Measurements from ENCODE around the gene RALB. TPM values are rescaled to one million over a fixed set of nuclear protein-coding genes. Genes with fewer than 3 reads are reported as not detected.

The RALB gene
- total and polyA plus RNA-seq, 2 of the 8 experiments (the other 6 are each of a cell fraction or from before 2014, with no cell fraction given) = 12.0 to 16.6 TPM

DNA sequence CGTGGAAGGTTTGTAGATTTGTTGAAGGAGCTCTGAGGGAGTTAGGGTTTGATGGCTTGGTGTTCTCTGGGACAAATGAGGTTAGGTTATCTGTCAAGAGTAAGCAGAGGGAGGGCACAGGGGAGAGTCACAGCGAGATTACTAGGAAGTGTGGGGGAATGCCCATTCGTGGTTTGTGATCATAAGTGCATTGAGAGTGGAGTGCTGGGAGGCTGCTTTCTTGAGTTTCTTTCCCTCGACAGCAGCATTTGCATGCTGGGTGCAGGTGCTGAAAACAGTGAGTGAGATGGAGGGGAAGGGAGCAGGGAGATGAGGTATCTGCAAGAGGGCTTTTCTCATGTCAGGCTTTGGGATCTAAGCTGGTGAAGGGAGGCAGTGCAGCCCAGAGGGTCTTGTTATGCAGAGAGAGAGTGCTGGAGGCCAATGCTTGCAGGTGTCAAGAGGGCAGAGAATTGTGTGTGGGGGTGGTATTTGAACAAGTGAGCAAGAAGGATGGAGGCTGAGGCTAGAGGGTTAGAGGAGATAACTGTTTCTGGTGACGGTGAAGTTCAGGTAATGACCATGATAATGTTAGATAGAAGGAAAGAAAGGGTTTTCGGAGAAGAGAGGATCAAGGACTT is 8.8 kb downstream of the RALB start:
- Histone ChIP-seq H3K79me2 (ENCODE audit: control insufficient read depth in 1 of 2, insufficient read depth in 2 of 2, low read length in 2 of 2) (no peaks in the 10 kb centered on the region), H4K8ac (ENCODE audit: extremely low read depth, insufficient read depth, low read length) (no peak overlapping the region)
- no peak for TF ChIP-seq CEBPB (IDR thresholded peaks at IDR 0.05; ENCODE audit: low read depth, low read length)
- no peak for TF ChIP-seq NANOG (IDR thresholded peaks at IDR 0.05; ENCODE audit: insufficient read depth, low read depth, low read length, poor library complexity, severe bottlenecking)
- TF ChIP-seq, protein P1, sequence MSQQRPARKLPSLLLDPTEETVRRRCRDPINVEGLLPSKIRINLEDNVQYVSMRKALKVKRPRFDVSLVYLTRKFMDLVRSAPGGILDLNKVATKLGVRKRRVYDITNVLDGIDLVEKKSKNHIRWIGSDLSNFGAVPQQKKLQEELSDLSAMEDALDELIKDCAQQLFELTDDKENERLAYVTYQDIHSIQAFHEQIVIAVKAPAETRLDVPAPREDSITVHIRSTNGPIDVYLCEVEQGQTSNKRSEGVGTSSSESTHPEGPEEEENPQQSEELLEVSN (IDR thresholded peaks at IDR 0.05) = no peak
- TF ChIP-seq KDM4A (IDR thresholded peaks at IDR 0.05; ENCODE audit: low read depth, low read length, severe bottlenecking) = no peak
- TF ChIP-seq KDM5A (IDR thresholded peaks at IDR 0.05; ENCODE audit: low read length) = no peak
- no peak for TF ChIP-seq SIX5 (IDR thresholded peaks at IDR 0.05; ENCODE audit: low read depth, low read length)
- no peak for TF ChIP-seq TAF7 (optimal IDR thresholded peaks at IDR 0.05; ENCODE audit: borderline replicate concordance, low read depth, low read length)
- no peak for TF ChIP-seq ATF2 (IDR thresholded peaks at IDR 0.05; ENCODE audit: low read length)
- TF ChIP-seq RXRA (IDR thresholded peaks at IDR 0.05; ENCODE audit: insufficient read depth, low read depth, low read length) = no peak
- no peak for TF ChIP-seq RFX5 (IDR thresholded peaks at IDR 0.05; ENCODE audit: borderline replicate concordance, low read depth, low read length)
- TF ChIP-seq EZH2 (IDR thresholded peaks at IDR 0.05; ENCODE audit: low read depth, low read length, severe bottlenecking) = no peak

More for the DNA sequence above, 8.8 kb downstream of the RALB start:
- no peaks in the 10 kb centered on the region for H3K23me2 ChIP-seq (ENCODE audit: low read depth, low read length)
- no peak overlapping the region for H3K4me3 ChIP-seq (ENCODE audit: extremely low read depth in 1 of 4, insufficient read depth in 2 of 4, low read depth in 3 of 4, low read length in 4 of 4)
- no peak overlapping the region for H2BK15ac ChIP-seq (ENCODE audit: low read length)
- H3K36me3 ChIP-seq (ENCODE audit: control insufficient read depth in 2 of 4, insufficient read depth in 4 of 4, low read length in 3 of 4) = no peaks in the 10 kb centered on the region
- H3K4ac ChIP-seq (replicated peaks; ENCODE audit: insufficient read length, low read depth, low read length) = no peak overlapping the region
- H2BK5ac ChIP-seq (ENCODE audit: low read depth, low read length) = no peak overlapping the region
- no peak overlapping the region for H3K18ac ChIP-seq (ENCODE audit: extremely low read depth, low read length)
- H3K14ac ChIP-seq (ENCODE audit: insufficient read length) = no peak overlapping the region
- ChIA-PET POLR2A (ENCODE audit: partially characterized antibody) (no interaction called here), CTCF (ENCODE audit: partially characterized antibody) (interaction anchor here (0.6 to 2.7 kb wide), 4 partner anchors 11 to 1002 kb away, joined by 3 to 8 read pairs (median 4); no protein-coding TSS in a partner anchor)
- no peaks in the 10 kb centered on the region for H3K79me1 ChIP-seq (ENCODE audit: low read depth, low read length)
- H2AK5ac ChIP-seq (ENCODE audit: low read depth, low read length) = no peak overlapping the region
- H4K91ac ChIP-seq (replicated peaks; ENCODE audit: insufficient read length, low read length) = no peak overlapping the region
- no peaks in the 10 kb centered on the region for H3K27me3 ChIP-seq (replicated peaks in 1 of 4; ENCODE audit: control insufficient read depth in 3 of 4, extremely low read depth in 1 of 4, insufficient read depth in 3 of 4, low read length in 3 of 4)
- no peak overlapping the region for H2BK20ac ChIP-seq (ENCODE audit: low read length)
- no peak overlapping the region for H3K9ac ChIP-seq (replicated peaks in 1 of 4; ENCODE audit: extremely low read depth in 1 of 4, low read depth in 3 of 4, low read length in 3 of 4)
- peaks cover 7 to 11% of the 10 kb centered on the region in 2 experiments; a peak in 2 of 4 replicates for H3K9me3 ChIP-seq (ENCODE audit: insufficient read depth in 2 of 2, low read depth in 1 of 2, low read length in 1 of 2)
- no peak overlapping the region for H2BK120ac ChIP-seq (replicated peaks; ENCODE audit: low read depth, low read length)
- H4K5ac ChIP-seq (ENCODE audit: insufficient read length, low read depth, low read length) = no peak overlapping the region
- DNase-seq (ENCODE audit: low read depth in 1 of 2, low spot score in 2 of 2) (no peak), FAIRE-seq (no peak)
- no peak overlapping the region for H2BK12ac ChIP-seq (ENCODE audit: low read depth, low read length)
- no peak overlapping the region for H3K4me2 ChIP-seq (ENCODE audit: insufficient read depth in 1 of 2, low read depth in 2 of 2, low read length in 2 of 2)
- H3K4me1 ChIP-seq (replicated peaks in 1 of 4; ENCODE audit: control insufficient read depth in 3 of 4, insufficient read depth in 4 of 4, low read length in 3 of 4) = no peaks in the 10 kb centered on the region
- H3K56ac ChIP-seq (replicated peaks; ENCODE audit: insufficient read length, low read depth, low read length) = no peak overlapping the region
- H2AFZ ChIP-seq (ENCODE audit: low read length) = no peak overlapping the region
- H3K23ac ChIP-seq (ENCODE audit: insufficient read length) = no peak overlapping the region
- no peaks in the 10 kb centered on the region for H4K20me1 ChIP-seq (replicated peaks in 1 of 2; ENCODE audit: control insufficient read depth in 1 of 2, insufficient read depth in 2 of 2, low read length in 2 of 2)
- H3K27ac ChIP-seq (ENCODE audit: low read depth, low read length) = no peak overlapping the region
- WGBS, 2 experiments (ENCODE audit: extremely low coverage in 1 of 2, insufficient coverage in 1 of 2, insufficient read length in 1 of 2, insufficient replicate concordance in 2 of 2, low coverage in 1 of 2, low lambda C conversion rate in 2 of 2, missing lambda C conversion rate in 1 of 2) = 85 to 100% methylated on average over 1 to 6 of the region's 6 CpGs
